Measurements from ENCODE around the gene CNTRL.
"Not testable (repeated sequence)": the region's sequence is repeated elsewhere in the genome, so short reads cannot be mapped to it uniquely, and the experiment has no call there.

Gene CNTRL

GRCh38 chr9:121138561-121138960, 63.8 kb downstream of the CNTRL start:
- no peak for DNase-seq

GRCh38 chr9:121138973-121139372, 64.2 kb downstream of the CNTRL start:
- DNase-seq, result no peak

- no peak for DNase-seq
Measured at GRCh38 chr9:121140162-121140561, 65.4 kb downstream of the CNTRL start.

- DNase-seq, result no peak
Measured at GRCh38 chr9:121141306-121141705, 66.6 kb downstream of the CNTRL start.

GRCh38 chr9:121141706-121142105, 67.0 kb downstream of the CNTRL start:
- no peak for DNase-seq

- DNase-seq, result no peak
Measured at GRCh38 chr9:121143771-121144170, 69.0 kb downstream of the CNTRL start.

- DNase-seq, result no peak
Measured at GRCh38 chr9:121144482-121144881, 69.7 kb downstream of the CNTRL start.

- DNase-seq, result no peak
Measured at GRCh38 chr9:121150188-121150587, 75.4 kb downstream of the CNTRL start.

GRCh38 chr9:121153642-121154041, 78.9 kb downstream of the CNTRL start:
- DNase-seq, result no peak

GRCh38 chr9:121154782-121155181, 80.0 kb downstream of the CNTRL start:
- no peak for DNase-seq

- DNase-seq, result peak; percentile 5 to 45 (median 33)
Measured at GRCh38 chr9:121156263-121156731, 81.5 kb downstream of the CNTRL start.

GRCh38 chr9:121157939-121158338, 83.2 kb downstream of the CNTRL start:
- no peak for DNase-seq

GRCh38 chr9:121160025-121160424, 85.3 kb downstream of the CNTRL start:
- DNase-seq, result peak; percentile 11 to 72 (median 61)

- no peak for DNase-seq
Measured at GRCh38 chr9:121168052-121168451, 93.3 kb downstream of the CNTRL start.

GRCh38 chr9:121169094-121169601, 94.4 kb downstream of the CNTRL start:
- DNase-seq, result no peak

- no peak for DNase-seq
Measured at GRCh38 chr9:121171236-121171635, 96.5 kb downstream of the CNTRL start.

- no peak for DNase-seq
Measured at GRCh38 chr9:121172726-121173487, 98.2 kb downstream of the CNTRL start.

- no peak for DNase-seq
Measured at GRCh38 chr9:121173501-121173900, 98.7 kb downstream of the CNTRL start.

- no peak for DNase-seq
Measured at GRCh38 chr9:121178676-121179372, 104.1 kb downstream of the CNTRL start.

GRCh38 chr9:121179373-121179721, 104.6 kb downstream of the CNTRL start:
- not testable (repeated sequence) for DNase-seq

GRCh38 chr9:121179930-121180681, 105.4 kb downstream of the CNTRL start:
- DNase-seq, result no peak

- no peak for DNase-seq
Measured at GRCh38 chr9:121182101-121182836, 107.5 kb downstream of the CNTRL start.

GRCh38 chr9:121182989-121183388, 108.2 kb downstream of the CNTRL start:
- DNase-seq, result no peak
